HepG2 (cell line): ENCODE measurements around the gene NUBP2. TPM values are rescaled to one million over a fixed set of nuclear protein-coding genes. Genes with fewer than 3 reads are reported as not detected.
A peak's percentile ranks its signal among the peaks of the same experiment; 100 is the strongest.

Source experiments
- ATAC-seq: fragments of 200-7000 bp; cut with Tn5 transposase; 3 replicates; pipeline ENCODE4 v1.9.1; 2020; ENCODE audit warnings: mild to moderate bottlenecking, moderate library complexity
- BruUV-seq: library from RNA; stranded (reverse); fragments of 400-500 nt; replicated peaks from 2 replicates; lab custom pipeline; 2021; lab: Mats Ljungman, UMichigan
- CTCF ChIA-PET: fragments of 300-600 bp; formaldehyde crosslinking; extraction: SDS; loops from one replicate; lab custom pipeline; 2021; ENCODE audit warnings: low total read pairs, inconsistent platforms, low intra/inter-chr PET ratio; lab: Yijun Ruan, JAX
- POLR2A ChIA-PET: fragments of 350-600 bp; sonication (Branson Sonifier 250); formaldehyde crosslinking; loops from one replicate; lab custom pipeline; 2020; ENCODE audit warnings: antibody characterized with exemption, inconsistent platforms; lab: Yijun Ruan, JAX
- DNase-seq: peaks from one replicate; pipeline ENCODE4 v3.0.0-alpha.2; 2015; ENCODE audit warnings: low spot score
- FAIRE-seq: peaks from 3 replicates; lab custom pipeline; 2011; peaks lifted over from hg19 to GRCh38; lab: Jason Lieb, UNC
- H2AFZ ChIP-seq: one replicate; pipeline ENCODE4 v1.6.1; 2011; ENCODE audit warnings: low read length, inconsistent platforms
- H3K27ac ChIP-seq: fragments of 300-600 bp; 3 replicates; pipeline ENCODE4 v1.8.0; 2011; ENCODE audit warnings: mixed run types, mild to moderate bottlenecking, mixed read lengths, low read length, inconsistent platforms; ENCODE audit not compliant: insufficient read depth; ENCODE audit errors: extremely low read length
- H3K27me3 ChIP-seq, 2 experiments: fragments of 200-600 bp in 1 of 2; 2 replicates in 1 of 2; 3 replicates in 1 of 2; pipeline versions ENCODE4 v1.6.0 to v1.8.0; 2011; ENCODE audit warnings: low read length in 2 of 2, mild to moderate bottlenecking in 2 of 2, moderate library complexity in 2 of 2, inconsistent platforms in 1 of 2; ENCODE audit not compliant: insufficient read depth in 2 of 2, control insufficient read depth in 1 of 2
- H3K36me3 ChIP-seq, 2 experiments: fragments of 200-600 bp in 1 of 2; replicated peaks in 1 of 2; 2 replicates in 1 of 2; 3 replicates in 1 of 2; pipeline versions ENCODE4 v1.5.1 to v1.8.0; 2011; ENCODE audit warnings: low read length in 2 of 2, inconsistent platforms in 1 of 2; ENCODE audit not compliant: insufficient read depth in 2 of 2, control insufficient read depth in 1 of 2
- H3K4me1 ChIP-seq: 2 replicates; pipeline ENCODE4 v1.5.1; 2012; ENCODE audit warnings: low read length, inconsistent platforms; ENCODE audit not compliant: insufficient read depth
- H3K4me2 ChIP-seq: 2 replicates; pipeline ENCODE4 v1.6.0; 2011; ENCODE audit warnings: low read depth, low read length, inconsistent platforms
- H3K4me3 ChIP-seq, 3 experiments: fragments of 200-600 bp in 1 of 3; sonication (generic), shearing (Covaris generic) in 1 of 3; replicated peaks in 1 of 3; 2 replicates each; pipeline ENCODE4 v1.5.1; 2011 to 2016; ENCODE audit warnings: low read length in 3 of 3, inconsistent platforms in 2 of 3, low read depth in 2 of 3, mild to moderate bottlenecking in 2 of 3, control low read depth in 1 of 3, mixed read lengths in 1 of 3; ENCODE audit not compliant: insufficient read depth in 1 of 3
- H3K79me2 ChIP-seq: one replicate; pipeline ENCODE4 v1.6.1; 2011; ENCODE audit warnings: low read length, inconsistent platforms; ENCODE audit not compliant: insufficient read depth
- H3K9ac ChIP-seq: 2 replicates; pipeline ENCODE4 v1.6.0; 2011; ENCODE audit warnings: mild to moderate bottlenecking, low read depth, low read length, inconsistent platforms; ENCODE audit not compliant: insufficient read depth
- H3K9me3 ChIP-seq: 2 replicates; pipeline ENCODE4 v1.5.1; 2012; ENCODE audit warnings: mild to moderate bottlenecking, low read length
- H4K20me1 ChIP-seq: 2 replicates; pipeline ENCODE4 v1.6.0; 2011; ENCODE audit warnings: inconsistent platforms, mild to moderate bottlenecking, low read length, moderate library complexity; ENCODE audit not compliant: insufficient read depth
- AGO2 ChIP-seq: fragments of 200-400 bp; formaldehyde crosslinking; optimal IDR thresholded peaks from 2 replicates; pipeline ENCODE3; 2017; ENCODE audit warnings: mild to moderate bottlenecking, low read depth, low read length, moderate library complexity
- KDM1A ChIP-seq: IDR thresholded peaks from 2 replicates; pipeline ENCODE4 v1.6.1; 2016; ENCODE audit warnings: missing compliant biosample characterization
- MED8 ChIP-seq: sonication (generic); formaldehyde crosslinking; IDR thresholded peaks from 2 replicates; pipeline ENCODE4 v1.8.1; 2023; ENCODE audit warnings: mild to moderate bottlenecking, missing genetic modification reagents; ENCODE audit not compliant: insufficient replicate concordance
- NONO ChIP-seq, 2 experiments: fragments of 450-650 bp in 1 of 2; sonication (generic) in 1 of 2; formaldehyde crosslinking in 1 of 2; IDR thresholded peaks in 1 of 2; conservative IDR thresholded peaks in 1 of 2; 2 replicates each; pipeline versions ENCODE4 v1.6.1 to v1.8.0; 2017 to 2022; ENCODE audit warnings: mild to moderate bottlenecking in 1 of 2, missing genetic modification reagents in 1 of 2, moderate library complexity in 1 of 2
- ONECUT2 ChIP-seq: sonication (generic); formaldehyde crosslinking; IDR thresholded peaks from 2 replicates; pipeline ENCODE4 v1.4.0; 2020; ENCODE audit warnings: missing genetic modification reagents
- POLR2A ChIP-seq, 2 experiments: IDR thresholded peaks; 2 replicates each; pipeline ENCODE4 v1.6.1; 2011; ENCODE audit warnings: low read depth in 2 of 2, low read length in 2 of 2, mild to moderate bottlenecking in 1 of 2, moderate library complexity in 1 of 2; ENCODE audit not compliant: insufficient read depth in 1 of 2
- POLR2AphosphoS5 ChIP-seq: IDR thresholded peaks from 2 replicates; pipeline ENCODE4 v1.6.1; 2012; ENCODE audit warnings: low read depth, low read length
- WIZ ChIP-seq: sonication (generic); formaldehyde crosslinking; IDR thresholded peaks from 2 replicates; pipeline ENCODE4 v1.5.1; 2020; ENCODE audit warnings: mild to moderate bottlenecking, missing genetic modification reagents
- WGBS: methylation state at CpG from one replicate; pipeline ENCODE4 v1.1.6; 2017; ENCODE audit warnings: low lambda C conversion rate; 5-methylcytosine and 5-hydroxymethylcytosine counted together
- in situ Hi-C: cut with HindIII; loops from 2 replicates; pipeline ENCODE4 v1.10.0; 2017; ENCODE audit warnings: low pct_unique_long_range_greater_than_20kb; ENCODE audit not compliant: extremely low pct_ligation_motif_present
- intact Hi-C: fragments of 100-400 bp; cut with micrococcal nuclease; formaldehyde crosslinking; loops from one replicate; pipeline ENCODE4 v1.10.0; 2022; ENCODE audit not compliant: unreplicated experiment
- polyA plus RNA-seq, 8 experiments: library from polyadenylated mRNA; depleted of rRNA in 3 of 8; stranded (reverse) in 7 of 8; unstranded in 1 of 8; fragments of >200 nt; fragmentation: Illumina TruSeq in 4 of 8; extraction: Trizol in 4 of 8; gene quantifications; 2 replicates each; pipeline versions ENCODE4 v1.2.1 to v1.2.3, GENCODE V29; 2011 to 2016; ENCODE audit warnings: low read depth in 4 of 8, missing spikeins in 1 of 8, mixed read lengths in 1 of 8; ENCODE audit not compliant: insufficient read depth in 1 of 8
- total RNA-seq, 5 experiments: library from RNA; depleted of rRNA; stranded (reverse); fragments of >200 nt; fragmentation: Illumina TruSeq; extraction: Trizol; gene quantifications; 2 replicates each; pipeline ENCODE4 v1.2.3, GENCODE V29; 2016; ENCODE audit warnings: low read depth in 1 of 5
- TF ChIP-seq, protein P1 (sequence below): sonication (generic); formaldehyde crosslinking; IDR thresholded peaks from 2 replicates; pipeline ENCODE4 v1.8.1; 2023; ENCODE audit warnings: mild to moderate bottlenecking, missing genetic modification reagents
- TF ChIP-seq, protein P2 (sequence below): IDR thresholded peaks from 2 replicates; pipeline ENCODE4 v1.6.1; 2012; ENCODE audit warnings: low read length, improper control_type of control experiment

NUBP2 gene
- total and polyA plus RNA-seq, 2 of the 13 experiments (the other 11 are each of a cell fraction or from before 2014, with no cell fraction given): 25.7 to 61.5 TPM

- Histone ChIP-seq H3K9me3 (no peaks in the 10 kb centered on the region), H3K4me1 (peaks cover 12% of the 10 kb centered on the region), H3K27ac (no peak overlapping the region), H3K79me2 (peaks cover 30% of the 10 kb centered on the region), H3K36me3 (peaks cover 5 to 16% of the 10 kb centered on the region in 2 experiments; a peak in 4 of 5 replicates), H2AFZ (no peak overlapping the region), H4K20me1 (no peaks in the 10 kb centered on the region), H3K9ac (no peak overlapping the region), H3K4me2 (peak overlapping the region; percentile 91; the same call in 1 of the 2 replicates), H3K27me3 (no peaks in the 10 kb centered on the region; a peak in 2 of 5 replicates), H3K4me3 (no peak overlapping the region; a peak in 1 of 6 replicates)
- DNase-seq: no peak
- ChIA-PET CTCF (no interaction called here), POLR2A (interaction anchor here (1.1 to 3.8 kb wide), 3 partner anchors 8 to 49 kb away, joined by 4 to 23 read pairs (median 10); partner anchors contain the start of genes IGFALS, NUBP2 and SPSB3)
- in situ Hi-C loops (no loop called here), intact Hi-C loops (no loop called here)
- 97% methylated on average over 24 of the region's 30 CpGs for WGBS
- no TSS peak for BruUV-seq
- ATAC-seq: no peak
- FAIRE-seq: no peak
- TF ChIP-seq ONECUT2 (no peak), POLR2A (IDR thresholded peaks at IDR 0.05; ENCODE audit: insufficient read depth in 1 of 2, low read depth in 2 of 2, low read length in 2 of 2) (0 out of 4 replicates have a peak, but pooled peaks of 1 of the 2 experiments have one; percentile 20)
These were observed 7.5 kb upstream of the NUBP2 start for GRCh38 chr16:1775006-1775845.

DNA sequence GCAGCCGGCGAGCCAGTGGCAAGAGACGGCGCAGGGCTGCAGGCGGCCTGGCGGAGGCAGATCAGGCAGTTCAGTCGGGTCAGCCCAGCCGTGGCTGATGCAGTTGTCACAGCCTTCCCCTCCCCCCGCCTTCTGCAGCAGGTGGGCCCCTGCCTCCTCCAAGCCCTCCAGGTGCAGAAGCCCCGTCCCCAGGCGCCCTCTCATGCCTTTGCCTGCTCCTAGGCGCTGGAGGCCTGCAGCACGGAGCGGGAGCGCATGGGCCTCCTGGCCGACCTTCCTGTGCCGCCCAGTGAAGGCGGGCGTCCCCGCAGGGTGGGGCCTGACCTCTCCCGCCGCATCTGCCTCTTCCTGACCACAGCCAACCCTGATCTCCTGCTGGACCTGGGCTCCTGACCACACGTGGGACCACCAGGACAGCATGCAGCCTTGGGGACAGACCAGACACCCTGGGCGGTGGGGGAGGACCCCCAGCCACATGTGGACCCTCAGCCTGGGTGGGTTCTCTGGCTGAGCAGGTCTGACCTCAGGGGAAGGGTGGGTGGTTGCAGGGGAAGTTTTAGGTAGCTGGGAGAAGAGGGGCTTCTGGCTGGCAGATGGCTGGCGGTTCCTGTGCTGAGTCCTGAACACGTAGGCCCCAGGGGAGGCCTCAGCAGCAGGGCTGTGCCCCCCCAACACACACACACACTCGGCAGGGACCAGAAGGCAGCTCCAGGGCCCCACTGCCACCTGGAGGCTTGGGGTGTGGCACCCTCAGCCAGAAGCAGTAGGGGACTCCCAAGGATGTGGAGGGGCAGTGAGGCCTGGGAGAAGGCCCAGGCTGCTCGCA, 6.7 kb upstream of the NUBP2 start:
- WGBS: 94% methylated on average over 9 of the region's 28 CpGs
- no peaks in the 10 kb centered on the region for H3K9me3 ChIP-seq
- intact Hi-C loops (no loop called here), in situ Hi-C loops (no loop called here)
- H3K27me3 ChIP-seq: no peaks in the 10 kb centered on the region; a peak in 2 of 5 replicates
- no peak for DNase-seq
- H3K9ac ChIP-seq: no peak overlapping the region
- H3K79me2 ChIP-seq: peaks cover 30% of the 10 kb centered on the region
- ATAC-seq: no peak
- no peak for FAIRE-seq
- H3K4me1 ChIP-seq: peaks cover 20% of the 10 kb centered on the region
- CTCF ChIA-PET: no interaction called here
- peaks cover 5 to 13% of the 10 kb centered on the region in 2 experiments; a peak in 3 of 5 replicates for H3K36me3 ChIP-seq
- H3K4me3 ChIP-seq: no peak overlapping the region
- H3K27ac ChIP-seq: no peak overlapping the region
- H2AFZ ChIP-seq: no peak overlapping the region
- H3K4me2 ChIP-seq: no peak overlapping the region
- H4K20me1 ChIP-seq: no peaks in the 10 kb centered on the region
- POLR2A ChIA-PET: interaction anchor here (3.8 kb wide), 1 partner anchor 48 kb away, joined by 10 read pairs; no protein-coding TSS in a partner anchor
- BruUV-seq: no TSS peak
- TF ChIP-seq, protein P1, sequence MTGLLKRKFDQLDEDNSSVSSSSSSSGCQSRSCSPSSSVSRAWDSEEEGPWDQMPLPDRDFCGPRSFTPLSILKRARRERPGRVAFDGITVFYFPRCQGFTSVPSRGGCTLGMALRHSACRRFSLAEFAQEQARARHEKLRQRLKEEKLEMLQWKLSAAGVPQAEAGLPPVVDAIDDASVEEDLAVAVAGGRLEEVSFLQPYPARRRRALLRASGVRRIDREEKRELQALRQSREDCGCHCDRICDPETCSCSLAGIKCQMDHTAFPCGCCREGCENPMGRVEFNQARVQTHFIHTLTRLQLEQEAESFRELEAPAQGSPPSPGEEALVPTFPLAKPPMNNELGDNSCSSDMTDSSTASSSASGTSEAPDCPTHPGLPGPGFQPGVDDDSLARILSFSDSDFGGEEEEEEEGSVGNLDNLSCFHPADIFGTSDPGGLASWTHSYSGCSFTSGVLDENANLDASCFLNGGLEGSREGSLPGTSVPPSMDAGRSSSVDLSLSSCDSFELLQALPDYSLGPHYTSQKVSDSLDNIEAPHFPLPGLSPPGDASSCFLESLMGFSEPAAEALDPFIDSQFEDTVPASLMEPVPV: no peak
- TF ChIP-seq POLR2AphosphoS5: no peak
- TF ChIP-seq MED8: no peak
- no peak for TF ChIP-seq WIZ
- TF ChIP-seq, protein P2, sequence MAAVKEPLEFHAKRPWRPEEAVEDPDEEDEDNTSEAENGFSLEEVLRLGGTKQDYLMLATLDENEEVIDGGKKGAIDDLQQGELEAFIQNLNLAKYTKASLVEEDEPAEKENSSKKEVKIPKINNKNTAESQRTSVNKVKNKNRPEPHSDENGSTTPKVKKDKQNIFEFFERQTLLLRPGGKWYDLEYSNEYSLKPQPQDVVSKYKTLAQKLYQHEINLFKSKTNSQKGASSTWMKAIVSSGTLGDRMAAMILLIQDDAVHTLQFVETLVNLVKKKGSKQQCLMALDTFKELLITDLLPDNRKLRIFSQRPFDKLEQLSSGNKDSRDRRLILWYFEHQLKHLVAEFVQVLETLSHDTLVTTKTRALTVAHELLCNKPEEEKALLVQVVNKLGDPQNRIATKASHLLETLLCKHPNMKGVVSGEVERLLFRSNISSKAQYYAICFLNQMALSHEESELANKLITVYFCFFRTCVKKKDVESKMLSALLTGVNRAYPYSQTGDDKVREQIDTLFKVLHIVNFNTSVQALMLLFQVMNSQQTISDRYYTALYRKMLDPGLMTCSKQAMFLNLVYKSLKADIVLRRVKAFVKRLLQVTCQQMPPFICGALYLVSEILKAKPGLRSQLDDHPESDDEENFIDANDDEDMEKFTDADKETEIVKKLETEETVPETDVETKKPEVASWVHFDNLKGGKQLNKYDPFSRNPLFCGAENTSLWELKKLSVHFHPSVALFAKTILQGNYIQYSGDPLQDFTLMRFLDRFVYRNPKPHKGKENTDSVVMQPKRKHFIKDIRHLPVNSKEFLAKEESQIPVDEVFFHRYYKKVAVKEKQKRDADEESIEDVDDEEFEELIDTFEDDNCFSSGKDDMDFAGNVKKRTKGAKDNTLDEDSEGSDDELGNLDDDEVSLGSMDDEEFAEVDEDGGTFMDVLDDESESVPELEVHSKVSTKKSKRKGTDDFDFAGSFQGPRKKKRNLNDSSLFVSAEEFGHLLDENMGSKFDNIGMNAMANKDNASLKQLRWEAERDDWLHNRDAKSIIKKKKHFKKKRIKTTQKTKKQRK: no peak
- TF ChIP-seq AGO2: peak; percentile 16
- no peak for TF ChIP-seq KDM1A (CRISPR knock-in tag)
- TF ChIP-seq NONO (IDR thresholded peaks at IDR 0.05): no peak
- TF ChIP-seq NONO (CRISPR knock-in tag; conservative IDR thresholded peaks at IDR 0.05): 0 out of 2 replicates have a peak, but pooled peaks have one; percentile 1
